HEK293 (cell line): ENCODE measurements around the gene NNMT.
A peak's percentile ranks its signal among the peaks of the same experiment; 100 is the strongest.

Experiments used
- CTCF ChIA-PET: fragments of 350-600 bp; formaldehyde crosslinking; extraction: SDS; loops from one replicate; lab custom pipeline; 2021; ENCODE audit warnings: antibody characterized with exemption; lab: Yijun Ruan, JAX
- POLR2A ChIA-PET: fragments of 300-600 bp; formaldehyde crosslinking; extraction: SDS; loops from one replicate; lab custom pipeline; 2020; ENCODE audit warnings: antibody characterized with exemption, inconsistent platforms; lab: Yijun Ruan, JAX
- H3K27ac ChIP-seq: fragments of 200-500 bp; sonication (Bioruptor generic); 2 replicates; pipeline ENCODE4 v1.5.1; 2014; ENCODE audit warnings: low read depth, low read length, control low read depth, inconsistent platforms; ENCODE audit errors: extremely low read depth
- H3K36me3 ChIP-seq, 2 experiments: fragments of 200-500 bp in 1 of 2; sonication (Bioruptor generic) in 1 of 2; 1 replicate in 1 of 2; 2 replicates in 1 of 2; pipeline ENCODE4 v1.5.1; 2014 to 2017; ENCODE audit warnings: inconsistent platforms in 2 of 2, low read length in 2 of 2; ENCODE audit not compliant: control insufficient read depth in 2 of 2, insufficient read depth in 1 of 2
- H3K4me1 ChIP-seq: fragments of 200-500 bp; sonication (Bioruptor generic); 2 replicates; pipeline ENCODE4 v1.5.1; 2014; ENCODE audit warnings: mild to moderate bottlenecking, low read length, inconsistent platforms; ENCODE audit not compliant: control insufficient read depth, insufficient read depth
- H3K4me3 ChIP-seq: 2 replicates; pipeline ENCODE4 v1.5.1; 2011; ENCODE audit warnings: low read depth, mild to moderate bottlenecking, control low read depth, low read length, moderate library complexity
- H3K9me3 ChIP-seq: fragments of 200-500 bp; sonication (Bioruptor generic); 2 replicates; pipeline ENCODE4 v1.5.1; 2014; ENCODE audit warnings: low read depth, low read length, inconsistent platforms; ENCODE audit not compliant: control insufficient read depth, insufficient read depth
- CTCF ChIP-seq: fragments of 450-650 bp; formaldehyde crosslinking; IDR thresholded peaks from 2 replicates; pipeline ENCODE4 v1.5.1; 2016; ENCODE audit warnings: missing biosample characterization, missing genetic modification characterization
- PRDM1 ChIP-seq: fragments of 450-650 bp; formaldehyde crosslinking; IDR thresholded peaks from 2 replicates; pipeline ENCODE4; 2016; ENCODE audit warnings: missing biosample characterization, missing genetic modification characterization
- REPIN1 ChIP-seq: fragments of 450-650 bp; formaldehyde crosslinking; IDR thresholded peaks from 2 replicates; pipeline ENCODE4 v1.5.1; 2017; ENCODE audit warnings: missing biosample characterization, missing genetic modification characterization, low read depth
- ZNF10 ChIP-seq: fragments of 450-650 bp; formaldehyde crosslinking; IDR thresholded peaks from 2 replicates; pipeline ENCODE4 v1.5.1; 2017; ENCODE audit warnings: missing biosample characterization, missing genetic modification characterization
- ZNF133 ChIP-seq: fragments of 450-650 bp; formaldehyde crosslinking; IDR thresholded peaks from 2 replicates; pipeline ENCODE4 v1.5.1; 2016; ENCODE audit warnings: missing biosample characterization, missing genetic modification characterization
- ZNF175 ChIP-seq: fragments of 450-650 bp; formaldehyde crosslinking; IDR thresholded peaks from 2 replicates; pipeline ENCODE4 v1.5.1; 2016; ENCODE audit warnings: missing biosample characterization, missing genetic modification characterization
- ZNF266 ChIP-seq: fragments of 450-650 bp; formaldehyde crosslinking; IDR thresholded peaks from 2 replicates; pipeline ENCODE4 v1.5.1; 2016; ENCODE audit warnings: missing biosample characterization, missing genetic modification characterization, low read depth
- ZNF302 ChIP-seq: fragments of 450-650 bp; formaldehyde crosslinking; IDR thresholded peaks from 2 replicates; pipeline ENCODE4 v1.5.1; 2016; ENCODE audit warnings: missing biosample characterization, missing genetic modification characterization, low read depth
- ZNF37A ChIP-seq: fragments of 450-650 bp; IDR thresholded peaks from 2 replicates; pipeline ENCODE4 v1.5.1; 2018; ENCODE audit warnings: missing biosample characterization, missing genetic modification characterization
- ZNF433 ChIP-seq: fragments of 450-650 bp; formaldehyde crosslinking; IDR thresholded peaks from 2 replicates; pipeline ENCODE4 v1.5.1; 2016; ENCODE audit warnings: missing biosample characterization, missing genetic modification characterization, low read depth
- ZNF473 ChIP-seq: fragments of 450-650 bp; formaldehyde crosslinking; IDR thresholded peaks from 2 replicates; pipeline ENCODE4 v1.5.1; 2017; ENCODE audit warnings: missing biosample characterization, missing genetic modification characterization
- ZNF518A ChIP-seq: fragments of 450-650 bp; formaldehyde crosslinking; conservative IDR thresholded peaks from 2 replicates; pipeline ENCODE4 v1.5.1; 2016; ENCODE audit warnings: low read depth, missing biosample characterization, missing genetic modification characterization
- ZNF548 ChIP-seq: fragments of 450-650 bp; formaldehyde crosslinking; IDR thresholded peaks from 2 replicates; pipeline ENCODE4 v1.5.1; 2016; ENCODE audit warnings: missing biosample characterization, missing genetic modification characterization
- ZNF600 ChIP-seq: fragments of 450-650 bp; formaldehyde crosslinking; IDR thresholded peaks from 2 replicates; pipeline ENCODE4 v1.5.1; 2016; ENCODE audit warnings: missing biosample characterization, missing genetic modification characterization
- ZNF654 ChIP-seq: fragments of 450-650 bp; formaldehyde crosslinking; IDR thresholded peaks from 2 replicates; pipeline ENCODE4 v1.5.1; 2016; ENCODE audit warnings: low read depth, missing biosample characterization, missing genetic modification characterization
- ZNF660 ChIP-seq: fragments of 450-650 bp; IDR thresholded peaks from 2 replicates; pipeline ENCODE4 v1.5.1; 2018; ENCODE audit warnings: missing biosample characterization, mild to moderate bottlenecking, missing genetic modification characterization
- ZSCAN23 ChIP-seq: fragments of 450-650 bp; formaldehyde crosslinking; IDR thresholded peaks from 2 replicates; pipeline ENCODE4 v1.5.1; 2016; ENCODE audit warnings: missing biosample characterization, missing genetic modification characterization
- TF ChIP-seq, protein P1 (sequence below): fragments of 450-650 bp; formaldehyde crosslinking; IDR thresholded peaks from 2 replicates; pipeline ENCODE4 v1.5.1; 2016; ENCODE audit warnings: missing biosample characterization, missing genetic modification characterization
- TF ChIP-seq, protein P2 (sequence below): fragments of 450-650 bp; IDR thresholded peaks from 2 replicates; pipeline ENCODE4 v1.5.1; 2018; ENCODE audit warnings: missing biosample characterization, missing genetic modification characterization
- TF ChIP-seq, protein P3 (sequence below): fragments of 450-650 bp; formaldehyde crosslinking; conservative IDR thresholded peaks from 2 replicates; pipeline ENCODE4 v1.5.1; 2016; ENCODE audit warnings: low read depth, missing biosample characterization, missing genetic modification characterization

Gene NNMT

DNA sequence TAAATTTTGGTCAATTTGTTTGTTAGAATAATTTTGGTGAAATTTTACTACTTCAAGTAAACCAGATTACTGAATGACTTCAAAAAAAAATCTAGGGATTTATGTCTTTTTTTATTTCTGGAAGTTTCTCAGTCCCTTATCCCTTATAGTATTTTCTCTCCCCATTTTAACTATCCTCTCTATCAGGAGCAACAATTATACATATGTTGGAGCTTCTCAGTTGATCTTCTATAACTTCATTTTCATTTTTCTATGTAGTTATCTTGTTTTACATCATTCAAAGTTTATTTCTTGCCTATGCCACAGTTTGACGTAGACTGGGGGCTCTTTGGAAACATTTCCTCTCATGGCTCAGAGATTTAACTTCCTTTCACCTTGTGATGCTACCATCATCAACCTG is 34.2 kb downstream of the NNMT start (continued):
- no peak for TF ChIP-seq ZNF433 (tag by site-specific recombination)
- no peak for TF ChIP-seq ZNF10 (tag by site-specific recombination)
- TF ChIP-seq, protein P1, sequence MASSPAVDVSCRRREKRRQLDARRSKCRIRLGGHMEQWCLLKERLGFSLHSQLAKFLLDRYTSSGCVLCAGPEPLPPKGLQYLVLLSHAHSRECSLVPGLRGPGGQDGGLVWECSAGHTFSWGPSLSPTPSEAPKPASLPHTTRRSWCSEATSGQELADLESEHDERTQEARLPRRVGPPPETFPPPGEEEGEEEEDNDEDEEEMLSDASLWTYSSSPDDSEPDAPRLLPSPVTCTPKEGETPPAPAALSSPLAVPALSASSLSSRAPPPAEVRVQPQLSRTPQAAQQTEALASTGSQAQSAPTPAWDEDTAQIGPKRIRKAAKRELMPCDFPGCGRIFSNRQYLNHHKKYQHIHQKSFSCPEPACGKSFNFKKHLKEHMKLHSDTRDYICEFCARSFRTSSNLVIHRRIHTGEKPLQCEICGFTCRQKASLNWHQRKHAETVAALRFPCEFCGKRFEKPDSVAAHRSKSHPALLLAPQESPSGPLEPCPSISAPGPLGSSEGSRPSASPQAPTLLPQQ (tag by site-specific recombination), result no peak

GRCh38 chr11:114340311-114341131 is 44.3 kb downstream of the NNMT start:
- Histone ChIP-seq H3K4me3 (no peak overlapping the region), H3K9me3 (no peaks in the 10 kb centered on the region), H3K4me1 (no peaks in the 10 kb centered on the region), H3K36me3 (no peaks in the 10 kb centered on the region), H3K27ac (no peak overlapping the region)
- POLR2A ChIA-PET, result interaction anchor here (1.1 kb wide), 1 partner anchor 99 kb away, joined by 3 read pairs; the partner anchor contains the start of gene REXO2
- CTCF ChIA-PET, result interaction anchor here (0.6 to 1.4 kb wide), 29 partner anchors 10 to 813 kb away, joined by 3 to 12 read pairs (median 3); no protein-coding TSS in a partner anchor
- TF ChIP-seq, protein P2, sequence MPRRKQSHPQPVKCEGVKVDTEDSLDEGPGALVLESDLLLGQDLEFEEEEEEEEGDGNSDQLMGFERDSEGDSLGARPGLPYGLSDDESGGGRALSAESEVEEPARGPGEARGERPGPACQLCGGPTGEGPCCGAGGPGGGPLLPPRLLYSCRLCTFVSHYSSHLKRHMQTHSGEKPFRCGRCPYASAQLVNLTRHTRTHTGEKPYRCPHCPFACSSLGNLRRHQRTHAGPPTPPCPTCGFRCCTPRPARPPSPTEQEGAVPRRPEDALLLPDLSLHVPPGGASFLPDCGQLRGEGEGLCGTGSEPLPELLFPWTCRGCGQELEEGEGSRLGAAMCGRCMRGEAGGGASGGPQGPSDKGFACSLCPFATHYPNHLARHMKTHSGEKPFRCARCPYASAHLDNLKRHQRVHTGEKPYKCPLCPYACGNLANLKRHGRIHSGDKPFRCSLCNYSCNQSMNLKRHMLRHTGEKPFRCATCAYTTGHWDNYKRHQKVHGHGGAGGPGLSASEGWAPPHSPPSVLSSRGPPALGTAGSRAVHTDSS, result no peak
- TF ChIP-seq, protein P3, sequence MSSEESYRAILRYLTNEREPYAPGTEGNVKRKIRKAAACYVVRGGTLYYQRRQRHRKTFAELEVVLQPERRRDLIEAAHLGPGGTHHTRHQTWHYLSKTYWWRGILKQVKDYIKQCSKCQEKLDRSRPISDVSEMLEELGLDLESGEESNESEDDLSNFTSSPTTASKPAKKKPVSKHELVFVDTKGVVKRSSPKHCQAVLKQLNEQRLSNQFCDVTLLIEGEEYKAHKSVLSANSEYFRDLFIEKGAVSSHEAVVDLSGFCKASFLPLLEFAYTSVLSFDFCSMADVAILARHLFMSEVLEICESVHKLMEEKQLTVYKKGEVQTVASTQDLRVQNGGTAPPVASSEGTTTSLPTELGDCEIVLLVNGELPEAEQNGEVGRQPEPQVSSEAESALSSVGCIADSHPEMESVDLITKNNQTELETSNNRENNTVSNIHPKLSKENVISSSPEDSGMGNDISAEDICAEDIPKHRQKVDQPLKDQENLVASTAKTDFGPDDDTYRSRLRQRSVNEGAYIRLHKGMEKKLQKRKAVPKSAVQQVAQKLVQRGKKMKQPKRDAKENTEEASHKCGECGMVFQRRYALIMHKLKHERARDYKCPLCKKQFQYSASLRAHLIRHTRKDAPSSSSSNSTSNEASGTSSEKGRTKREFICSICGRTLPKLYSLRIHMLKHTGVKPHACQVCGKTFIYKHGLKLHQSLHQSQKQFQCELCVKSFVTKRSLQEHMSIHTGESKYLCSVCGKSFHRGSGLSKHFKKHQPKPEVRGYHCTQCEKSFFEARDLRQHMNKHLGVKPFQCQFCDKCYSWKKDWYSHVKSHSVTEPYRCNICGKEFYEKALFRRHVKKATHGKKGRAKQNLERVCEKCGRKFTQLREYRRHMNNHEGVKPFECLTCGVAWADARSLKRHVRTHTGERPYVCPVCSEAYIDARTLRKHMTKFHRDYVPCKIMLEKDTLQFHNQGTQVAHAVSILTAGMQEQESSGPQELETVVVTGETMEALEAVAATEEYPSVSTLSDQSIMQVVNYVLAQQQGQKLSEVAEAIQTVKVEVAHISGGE (tag by site-specific recombination), result no peak
- peak; percentile 36; the same call in 1 of the 2 replicates for TF ChIP-seq ZNF660
- TF ChIP-seq ZNF175 (tag by site-specific recombination), result no peak
- no peak for TF ChIP-seq ZSCAN23
- no peak for TF ChIP-seq ZNF266 (tag by site-specific recombination)
- TF ChIP-seq CTCF, result peak; percentile 50; the same call in 1 of the 2 replicates
- TF ChIP-seq ZNF548 (tag by site-specific recombination), result no peak
- no peak for TF ChIP-seq ZNF37A (tag by site-specific recombination)
- TF ChIP-seq ZNF654 (tag by site-specific recombination), result peak; percentile 77
- 0 out of 2 replicates have a peak, but pooled peaks have one; percentile 16 for TF ChIP-seq ZNF518A (tag by site-specific recombination)
- TF ChIP-seq REPIN1, result no peak
- no peak for TF ChIP-seq ZNF473 (tag by site-specific recombination)
- no peak for TF ChIP-seq PRDM1
- peak; percentile 46; the same call in 1 of the 2 replicates for TF ChIP-seq ZNF600
- no peak for TF ChIP-seq ZNF133 (tag by site-specific recombination)
- TF ChIP-seq ZNF302 (tag by site-specific recombination), result no peak
